Measurements from ENCODE around the gene RBM8A.
"Not testable (repeated sequence)": the region's sequence is repeated elsewhere in the genome, so short reads cannot be mapped to it uniquely, and the experiment has no call there.

Gene RBM8A

DNA sequence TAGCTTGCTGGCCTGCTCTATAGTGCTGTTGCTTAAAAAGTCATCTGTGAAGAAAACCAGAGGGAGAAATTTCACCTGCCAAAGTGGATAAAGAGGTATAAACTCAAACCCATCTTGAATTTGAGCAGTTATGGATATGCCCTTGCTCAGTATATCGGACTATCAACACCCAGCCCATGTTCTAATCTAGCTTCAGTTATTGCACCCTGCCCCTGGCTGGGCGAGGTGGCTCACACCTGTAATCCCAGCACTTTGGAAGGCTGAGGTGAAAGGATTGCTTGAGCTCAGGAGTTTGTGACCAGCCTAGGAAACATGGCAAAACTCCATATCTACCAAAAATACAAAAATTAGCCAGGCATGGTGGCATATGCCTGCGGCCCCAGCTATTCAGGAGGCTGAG lies 17.2 kb upstream of the RBM8A start:
- Histone ChIP-seq H3K9ac (ENCODE audit: low read depth, low read length) (no peak overlapping the region), H3K36me3 (ENCODE audit: insufficient read depth, low read length) (no peaks in the 10 kb centered on the region), H3K4me1 (ENCODE audit: insufficient read depth, low read length) (peaks cover 18% of the 10 kb centered on the region), H3K9me3 (ENCODE audit: control insufficient read depth, insufficient read depth, low read length) (no peaks in the 10 kb centered on the region)

DNA sequence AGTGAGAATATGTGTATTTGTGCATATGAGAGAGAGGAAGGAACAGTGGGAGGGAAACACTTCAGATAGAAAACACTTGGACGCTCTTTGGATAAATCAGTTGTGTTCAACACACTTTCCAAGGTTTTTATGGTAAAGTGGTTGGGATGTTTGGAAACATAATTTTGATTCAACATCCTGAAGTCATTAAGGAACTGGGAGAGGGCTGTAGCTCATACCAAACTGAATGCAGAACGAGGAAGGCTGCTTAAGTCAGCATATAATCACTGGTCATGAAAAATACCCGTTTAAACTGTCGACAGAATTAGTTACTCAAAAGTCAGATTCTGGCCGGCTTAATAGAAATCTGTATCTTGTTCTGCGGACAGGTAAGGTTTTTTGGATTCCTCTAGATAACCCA lies 15.6 kb upstream of the RBM8A start:
- no peaks in the 10 kb centered on the region for H3K36me3 ChIP-seq (ENCODE audit: insufficient read depth, low read length)
- H3K9ac ChIP-seq (ENCODE audit: low read depth, low read length), result no peak overlapping the region
- peaks cover 12% of the 10 kb centered on the region for H3K4me1 ChIP-seq (ENCODE audit: insufficient read depth, low read length)
- H3K9me3 ChIP-seq (ENCODE audit: control insufficient read depth, insufficient read depth, low read length), result no peaks in the 10 kb centered on the region

DNA sequence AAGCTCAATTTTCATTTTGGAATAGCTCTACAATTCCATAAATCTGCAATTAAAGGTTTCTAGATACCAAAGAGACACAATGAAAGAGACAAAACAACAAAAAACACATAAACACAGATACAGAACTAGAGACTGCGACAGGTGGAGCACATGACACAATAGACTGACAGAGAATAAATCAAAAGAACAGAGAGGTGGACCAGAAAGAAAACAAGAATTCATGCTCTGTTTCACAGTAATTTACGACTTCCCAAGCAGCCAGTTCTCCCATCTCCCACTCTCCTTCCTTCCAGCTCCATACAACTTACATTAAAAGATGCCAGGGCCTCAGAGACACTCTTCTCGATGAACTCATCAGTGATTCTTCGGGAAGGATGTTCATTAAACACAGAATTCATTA lies 15.1 kb upstream of the RBM8A start:
- Histone ChIP-seq H3K36me3 (ENCODE audit: insufficient read depth, low read length) (no peaks in the 10 kb centered on the region), H3K9me3 (ENCODE audit: control insufficient read depth, insufficient read depth, low read length) (no peaks in the 10 kb centered on the region), H3K4me1 (ENCODE audit: insufficient read depth, low read length) (peaks cover 7% of the 10 kb centered on the region), H3K9ac (ENCODE audit: low read depth, low read length) (no peak overlapping the region)

DNA sequence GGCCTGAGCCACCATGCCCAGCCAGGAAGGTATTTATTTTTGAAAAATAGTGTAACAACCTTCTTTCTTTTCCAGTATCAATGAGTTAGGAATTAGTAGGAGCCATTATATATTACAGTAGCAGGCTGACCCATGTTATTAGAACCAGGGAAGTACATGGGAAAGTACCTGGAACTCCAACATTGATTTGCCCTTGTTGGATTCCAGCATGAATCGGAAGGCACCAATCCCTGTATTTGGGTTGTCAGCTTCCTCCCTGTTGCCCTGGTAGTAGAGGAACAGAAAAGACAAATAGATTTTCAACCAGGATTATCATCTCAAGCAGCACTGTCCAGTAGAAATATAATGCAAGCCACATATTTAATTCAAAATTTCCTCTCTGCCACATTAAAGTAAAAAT lies 10.2 kb upstream of the RBM8A start:
- Histone ChIP-seq H3K36me3 (ENCODE audit: insufficient read depth, low read length) (0 out of 2 replicates have a peak, but pooled peaks cover 3% of the 10 kb centered on the region), H3K9ac (ENCODE audit: low read depth, low read length) (no peak overlapping the region), H3K9me3 (ENCODE audit: control insufficient read depth, insufficient read depth, low read length) (no peaks in the 10 kb centered on the region), H3K4me1 (ENCODE audit: insufficient read depth, low read length) (peaks cover 8% of the 10 kb centered on the region; the same call in 1 of the 2 replicates)

DNA sequence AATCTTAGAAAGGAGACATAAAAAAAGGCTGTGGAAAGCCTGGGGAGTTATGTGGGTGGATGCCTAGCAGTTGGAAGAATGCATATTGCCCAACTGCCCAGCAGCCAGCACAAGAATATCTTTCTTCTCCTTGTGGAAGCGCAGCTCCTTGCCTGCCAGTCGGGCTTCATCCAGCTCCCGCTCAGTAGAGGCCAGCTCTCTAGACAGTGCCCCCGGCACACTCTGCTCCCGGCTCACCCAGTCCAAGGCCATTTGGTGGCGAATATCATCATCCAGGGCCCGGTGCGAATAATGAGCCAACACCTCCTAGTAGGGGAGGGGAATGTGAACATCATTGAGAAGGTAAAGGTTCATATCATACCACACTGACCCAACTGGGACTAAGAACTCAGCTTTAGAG lies 9.0 kb upstream of the RBM8A start:
- Histone ChIP-seq H3K36me3 (ENCODE audit: insufficient read depth, low read length) (0 out of 2 replicates have a peak, but pooled peaks cover 3% of the 10 kb centered on the region), H3K4me1 (ENCODE audit: insufficient read depth, low read length) (peaks cover 11% of the 10 kb centered on the region; the same call in 1 of the 2 replicates), H3K9me3 (ENCODE audit: control insufficient read depth, insufficient read depth, low read length) (no peaks in the 10 kb centered on the region), H3K9ac (ENCODE audit: low read depth, low read length) (no peak overlapping the region)

DNA sequence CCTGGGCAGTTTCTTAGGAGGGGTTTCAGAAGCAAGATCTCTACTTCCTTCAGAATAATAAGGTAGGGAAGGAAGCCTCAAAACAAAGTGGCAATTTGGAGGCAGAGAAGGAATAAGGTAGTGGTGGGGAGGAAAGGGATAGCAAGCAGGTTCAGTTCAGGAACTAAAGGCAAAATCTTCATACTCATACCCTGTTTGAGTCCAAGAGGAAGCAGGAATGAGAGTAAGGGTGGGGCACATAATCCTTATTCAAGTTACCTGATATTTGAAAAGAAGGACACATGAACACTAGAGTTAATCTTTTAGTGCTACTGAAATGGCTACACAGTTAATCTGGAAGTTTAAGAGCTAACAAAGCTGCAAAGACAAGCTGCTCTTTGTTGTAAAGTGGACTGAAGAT lies 8.4 kb upstream of the RBM8A start:
- Histone ChIP-seq H3K4me1 (ENCODE audit: insufficient read depth, low read length) (peaks cover 11% of the 10 kb centered on the region; the same call in 1 of the 2 replicates), H3K9ac (ENCODE audit: low read depth, low read length) (no peak overlapping the region), H3K9me3 (ENCODE audit: control insufficient read depth, insufficient read depth, low read length) (no peaks in the 10 kb centered on the region), H3K36me3 (ENCODE audit: insufficient read depth, low read length) (0 out of 2 replicates have a peak, but pooled peaks cover 3% of the 10 kb centered on the region)

DNA sequence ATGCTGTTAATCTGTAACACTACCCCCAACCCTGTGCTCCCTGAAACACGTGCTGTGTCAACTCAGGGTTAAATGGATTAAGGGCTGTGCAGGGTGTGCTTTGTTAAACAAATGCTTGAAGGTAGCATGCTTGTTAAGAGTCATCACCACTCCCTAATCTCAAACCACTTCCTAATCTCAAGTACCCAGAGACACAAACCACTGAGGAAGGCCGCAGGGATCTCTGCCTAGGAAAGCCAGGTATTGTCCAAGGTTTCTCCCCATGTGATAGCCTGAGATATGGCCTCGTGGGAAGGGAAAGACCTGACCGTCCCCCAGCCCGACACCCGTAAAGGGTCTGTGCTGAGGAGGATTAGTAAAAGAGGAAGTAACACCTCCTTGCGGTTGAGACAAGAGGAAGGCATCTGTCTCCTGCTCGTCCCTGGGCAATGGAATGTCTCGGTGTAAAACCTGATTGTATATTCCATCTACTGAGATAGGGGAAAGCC lies 5.3 kb upstream of the RBM8A start:
- H3K4me1 ChIP-seq (ENCODE audit: insufficient read depth, low read length), result peaks cover 11% of the 10 kb centered on the region; the same call in 1 of the 2 replicates
- not testable (repeated sequence) for H3K9me3 ChIP-seq (ENCODE audit: control insufficient read depth, insufficient read depth, low read length); H3K9ac ChIP-seq (ENCODE audit: low read depth, low read length); H3K36me3 ChIP-seq (ENCODE audit: insufficient read depth, low read length)

DNA sequence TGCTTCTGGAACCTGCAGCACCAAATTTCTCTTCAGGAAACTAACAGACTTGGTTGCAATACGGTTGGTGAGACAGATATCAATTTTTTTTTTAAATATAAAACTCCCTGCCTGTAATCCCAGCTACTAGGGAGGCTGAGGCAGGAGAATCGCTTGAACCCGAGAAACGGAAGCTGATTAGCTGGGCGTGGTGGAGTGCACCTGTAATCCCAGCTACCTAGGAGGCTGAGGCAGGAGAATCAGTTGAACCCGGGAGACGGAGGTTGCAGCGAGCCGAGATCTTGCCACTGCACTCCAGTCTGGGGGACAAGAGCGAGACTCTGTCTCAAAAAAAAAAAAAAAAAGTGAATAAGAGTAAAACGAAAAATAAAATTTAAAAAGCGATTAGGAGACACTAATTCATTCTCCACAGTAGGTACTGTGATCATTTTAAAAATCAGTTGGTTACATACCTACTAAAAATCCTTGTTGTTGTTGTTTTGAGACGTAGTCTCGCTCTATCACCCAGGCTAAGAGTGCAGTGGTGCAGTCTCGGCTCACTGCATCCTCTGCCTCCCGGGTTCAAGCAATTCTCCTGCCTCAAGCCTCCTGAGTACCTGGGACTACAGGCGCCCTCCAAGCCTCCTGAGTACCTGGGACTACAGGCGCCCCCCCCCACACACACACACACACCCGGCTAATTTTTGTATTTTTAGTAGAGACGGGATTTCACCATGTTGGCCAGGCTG lies 796 bp upstream of the RBM8A start:
- Histone ChIP-seq H3K4me1 (ENCODE audit: insufficient read depth, low read length) (peaks cover 11% of the 10 kb centered on the region), H3K36me3 (ENCODE audit: insufficient read depth, low read length) (peaks cover 14% of the 10 kb centered on the region), H3K9me3 (ENCODE audit: control insufficient read depth, insufficient read depth, low read length) (no peaks in the 10 kb centered on the region)

DNA sequence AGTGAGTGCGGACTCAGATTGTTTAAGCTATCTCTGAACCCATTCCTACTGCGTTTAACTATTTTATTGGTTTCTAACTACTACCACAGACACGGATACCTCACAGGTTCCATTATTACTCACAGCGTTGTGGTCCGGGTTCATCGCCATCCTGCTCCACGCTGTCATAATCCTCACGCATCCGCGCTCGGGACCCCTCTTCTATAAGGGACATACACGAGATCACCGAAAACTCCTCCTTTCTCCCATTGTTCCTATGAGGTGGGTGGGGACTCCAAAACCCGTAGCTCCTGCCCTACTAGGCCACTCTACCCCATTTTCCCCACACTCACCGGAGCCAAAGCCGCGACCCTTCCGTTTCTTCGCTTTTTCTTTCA lies 610 bp downstream of the RBM8A start:
- Histone ChIP-seq H3K4me1 (ENCODE audit: insufficient read depth, low read length) (peaks cover 6% of the 10 kb centered on the region), H3K36me3 (ENCODE audit: insufficient read depth, low read length) (peaks cover 15% of the 10 kb centered on the region), H3K9me3 (ENCODE audit: control insufficient read depth, insufficient read depth, low read length) (no peaks in the 10 kb centered on the region), H3K9ac (ENCODE audit: low read depth, low read length) (peak overlapping the region; percentile 94)

More for the DNA sequence above, 796 bp upstream of the RBM8A start:
- H3K9ac ChIP-seq (ENCODE audit: low read depth, low read length), result peak overlapping the region; percentile 94

DNA sequence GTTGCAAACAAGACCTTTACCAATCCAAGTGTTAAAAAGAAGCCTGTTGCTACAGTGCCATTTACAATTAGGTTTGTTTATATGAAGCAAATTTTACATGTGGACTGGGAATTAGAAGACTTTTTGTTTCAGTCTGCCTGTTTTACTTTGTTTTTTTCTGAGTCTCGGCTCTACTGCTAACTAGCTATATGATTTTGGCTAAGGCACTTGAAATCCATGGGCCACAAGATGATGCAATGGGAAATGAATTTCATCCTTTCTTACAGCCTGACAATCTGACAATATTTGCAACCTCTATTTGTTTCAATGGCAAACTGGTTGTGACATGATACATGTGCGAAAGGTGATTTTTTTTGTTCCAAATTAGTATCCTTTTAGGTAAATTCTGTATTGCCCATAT lies 5.0 kb downstream of the RBM8A start:
- Histone ChIP-seq H3K9me3 (ENCODE audit: control insufficient read depth, insufficient read depth, low read length) (no peaks in the 10 kb centered on the region), H3K9ac (ENCODE audit: low read depth, low read length) (no peak overlapping the region), H3K4me1 (ENCODE audit: insufficient read depth, low read length) (peaks cover 6% of the 10 kb centered on the region), H3K36me3 (ENCODE audit: insufficient read depth, low read length) (peaks cover 15% of the 10 kb centered on the region)

DNA sequence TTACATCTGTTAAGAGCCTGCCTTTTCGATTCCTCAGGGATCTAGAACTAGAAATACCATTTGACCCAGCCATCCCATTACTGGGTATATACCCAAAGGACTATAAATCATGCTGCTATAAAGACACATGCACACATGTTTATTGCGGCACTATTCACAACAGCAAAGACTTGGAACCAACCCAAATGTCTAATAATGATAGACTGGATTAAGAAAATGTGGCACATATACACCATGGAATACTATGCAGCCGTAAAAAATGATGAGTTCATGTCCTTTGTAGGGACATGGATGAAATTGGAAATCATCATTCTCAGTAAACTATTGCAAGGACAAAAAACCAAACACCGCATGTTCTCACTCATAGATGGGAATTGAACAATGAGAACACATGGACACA lies 7.0 kb downstream of the RBM8A start:
- peak overlapping the region; percentile 67; the same call in 1 of the 2 replicates for H3K9ac ChIP-seq (ENCODE audit: low read depth, low read length)
- not testable (repeated sequence) for H3K36me3 ChIP-seq (ENCODE audit: insufficient read depth, low read length); H3K9me3 ChIP-seq (ENCODE audit: control insufficient read depth, insufficient read depth, low read length); H3K4me1 ChIP-seq (ENCODE audit: insufficient read depth, low read length)

DNA sequence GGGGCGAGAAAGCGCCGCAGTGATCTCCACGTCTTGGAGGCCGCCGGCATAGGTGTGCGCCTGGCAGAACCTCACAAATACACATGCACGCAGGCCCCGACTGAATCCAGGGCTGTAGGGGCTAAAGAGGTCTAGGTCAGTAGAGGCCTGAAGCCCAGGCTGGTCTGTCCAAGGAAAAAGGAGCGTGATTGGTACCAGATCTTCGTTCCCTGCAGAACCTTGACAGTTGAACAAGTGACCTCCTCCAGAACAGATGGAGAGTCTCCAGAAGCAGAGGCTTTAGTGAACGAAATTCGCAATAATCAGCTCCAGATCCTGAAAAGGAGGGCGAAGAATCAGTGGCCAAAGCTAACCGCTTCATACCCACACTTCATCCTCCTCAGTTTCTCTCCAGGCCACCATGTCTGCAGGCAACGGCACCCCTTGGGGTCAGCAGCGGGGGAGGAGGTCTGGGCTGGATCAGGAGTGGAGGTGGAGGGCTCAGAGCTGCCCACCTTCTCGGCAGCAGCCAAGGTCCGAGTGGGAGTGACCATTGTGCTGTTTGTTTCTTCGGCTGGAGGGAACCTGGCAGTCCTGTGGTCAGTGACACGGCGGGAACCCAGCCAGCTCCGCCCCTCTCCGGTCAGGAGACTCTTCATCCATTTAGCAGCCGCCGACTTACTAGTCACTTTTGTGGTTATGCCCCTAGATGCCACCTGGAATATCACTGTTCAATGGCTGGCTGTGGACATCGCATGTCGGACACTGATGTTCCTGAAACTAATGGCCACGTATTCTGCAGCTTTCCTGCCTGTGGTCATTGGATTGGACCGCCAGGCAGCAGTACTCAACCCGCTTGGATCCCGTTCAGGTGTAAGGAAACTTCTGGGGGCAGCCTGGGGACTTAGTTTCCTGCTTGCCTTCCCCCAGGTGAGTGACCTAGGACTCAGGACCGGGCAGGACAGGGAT lies 8.0 kb downstream of the RBM8A start:
- H3K36me3 ChIP-seq (ENCODE audit: insufficient read depth, low read length), result peaks cover 5% of the 10 kb centered on the region; the same call in 1 of the 2 replicates
- peak overlapping the region; percentile 67 for H3K9ac ChIP-seq (ENCODE audit: low read depth, low read length)

DNA sequence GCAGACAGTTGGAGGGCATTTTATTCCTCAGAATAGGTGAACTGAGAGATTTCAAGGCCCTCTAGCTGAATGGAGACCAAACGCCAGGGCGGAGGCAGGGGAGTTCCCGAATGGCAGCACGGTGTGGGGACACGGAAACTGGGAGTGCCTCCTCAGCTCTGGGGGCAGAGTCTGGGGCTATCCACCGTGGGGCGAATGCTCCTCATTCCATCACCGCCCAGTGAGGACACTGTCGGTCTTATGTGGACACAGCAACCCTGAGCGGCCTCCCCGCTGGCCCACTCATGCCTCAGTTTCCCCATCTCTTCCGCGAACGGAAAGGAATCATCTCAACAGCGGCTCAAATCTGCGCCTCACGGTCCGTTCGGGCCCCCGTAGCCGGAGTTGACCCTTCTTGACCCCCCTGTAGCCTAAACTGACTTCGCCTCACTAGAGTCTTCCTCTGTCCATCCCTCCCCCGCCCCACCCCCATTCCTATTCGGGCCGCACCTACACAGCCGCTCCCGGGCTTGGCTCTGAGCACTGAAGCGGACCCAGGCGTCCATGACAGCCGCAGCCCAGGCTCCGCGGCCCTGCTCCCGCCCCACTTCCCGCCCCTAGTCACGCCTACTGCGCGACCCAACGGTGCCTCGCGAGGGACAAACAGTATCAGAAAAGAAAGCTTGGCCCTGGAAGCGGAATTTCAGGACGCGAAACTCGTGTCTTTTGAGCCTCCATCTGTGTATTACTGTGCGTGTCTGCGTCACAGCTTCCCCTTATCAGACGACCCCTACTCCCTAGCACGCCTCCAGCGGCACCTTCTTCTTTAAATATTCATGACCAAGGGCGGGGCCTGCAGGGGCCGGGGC lies 8.9 kb downstream of the RBM8A start, which contains the start of gene PEX11B:
PEX11B (minus strand) TSS at position 574 of the 848 bp plus-strand sequence; CDS start at position 545, 29 bp downstream.
- Histone ChIP-seq H3K9ac (ENCODE audit: low read depth, low read length) (peak within 1 kb of the TSS; percentile 67), H3K4me1 (ENCODE audit: insufficient read depth, low read length) (no peaks in the 10 kb centered on the region; the same call in 1 of the 2 replicates), H3K36me3 (ENCODE audit: insufficient read depth, low read length) (peaks cover 4% of the 10 kb centered on the region; the same call in 1 of the 2 replicates), H3K9me3 (ENCODE audit: control insufficient read depth, insufficient read depth, low read length) (no peaks in the 10 kb centered on the region)

More for the DNA sequence above, 8.0 kb downstream of the RBM8A start:
- Histone ChIP-seq H3K9me3 (ENCODE audit: control insufficient read depth, insufficient read depth, low read length) (no peaks in the 10 kb centered on the region), H3K4me1 (ENCODE audit: insufficient read depth, low read length) (no peaks in the 10 kb centered on the region; the same call in 1 of the 2 replicates)

Measured in ES-I3 (cell line).